Tongue (tissue), 2 donors: Measurements from ENCODE around the gene TRMT1. TPM values are rescaled to one million over a fixed set of nuclear protein-coding genes. Genes with fewer than 3 reads are reported as not detected.

ENCODE experiments used
- DNase-seq: peaks from one replicate; pipeline ENCODE4 v3.0.0-alpha.2; 2015
- total RNA-seq: library from RNA; depleted of rRNA; stranded (reverse); fragments of >200 nt; gene quantifications from one replicate; pipeline ENCODE4 v1.2.3, GENCODE V29; 2014

Gene TRMT1
- total RNA-seq, 1 donor from 2014 or later = 20.9 TPM

DNA sequence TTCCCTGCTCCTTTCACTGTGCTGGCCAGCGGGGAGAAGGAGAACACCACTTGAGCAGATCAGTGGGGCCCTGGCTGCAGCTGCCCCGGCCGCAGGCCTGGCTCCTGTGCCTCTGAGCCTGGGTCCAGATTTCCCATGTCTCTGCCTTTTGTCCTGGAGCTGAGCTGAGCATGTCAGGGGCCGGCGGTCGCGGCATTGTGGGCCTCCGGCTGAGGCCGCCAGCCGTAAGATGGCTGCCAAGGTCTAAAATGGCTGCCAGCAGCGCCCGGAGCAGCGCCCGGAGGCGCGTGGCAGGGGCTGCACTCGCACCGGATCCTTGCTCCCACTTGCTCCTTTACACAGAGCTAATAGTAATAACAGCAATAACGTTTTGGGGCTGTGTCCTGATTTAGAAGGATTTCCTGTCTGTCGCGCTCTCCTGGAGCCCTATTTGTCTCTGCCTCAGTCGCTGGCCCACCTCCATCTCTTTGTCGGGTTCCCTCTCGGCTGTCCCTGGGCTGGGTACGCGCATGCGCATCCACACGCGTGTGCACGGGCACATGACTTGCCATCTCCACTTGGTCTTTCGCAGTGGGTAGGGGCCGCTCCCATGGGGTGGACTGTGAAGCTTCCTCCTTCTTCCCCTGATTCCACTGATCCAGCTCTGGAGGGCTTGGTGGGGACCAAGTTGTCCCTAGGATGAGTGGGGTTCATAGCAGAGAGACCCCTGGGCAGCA is 46.0 kb downstream of the TRMT1 start:
- no peak for DNase-seq

DNA sequence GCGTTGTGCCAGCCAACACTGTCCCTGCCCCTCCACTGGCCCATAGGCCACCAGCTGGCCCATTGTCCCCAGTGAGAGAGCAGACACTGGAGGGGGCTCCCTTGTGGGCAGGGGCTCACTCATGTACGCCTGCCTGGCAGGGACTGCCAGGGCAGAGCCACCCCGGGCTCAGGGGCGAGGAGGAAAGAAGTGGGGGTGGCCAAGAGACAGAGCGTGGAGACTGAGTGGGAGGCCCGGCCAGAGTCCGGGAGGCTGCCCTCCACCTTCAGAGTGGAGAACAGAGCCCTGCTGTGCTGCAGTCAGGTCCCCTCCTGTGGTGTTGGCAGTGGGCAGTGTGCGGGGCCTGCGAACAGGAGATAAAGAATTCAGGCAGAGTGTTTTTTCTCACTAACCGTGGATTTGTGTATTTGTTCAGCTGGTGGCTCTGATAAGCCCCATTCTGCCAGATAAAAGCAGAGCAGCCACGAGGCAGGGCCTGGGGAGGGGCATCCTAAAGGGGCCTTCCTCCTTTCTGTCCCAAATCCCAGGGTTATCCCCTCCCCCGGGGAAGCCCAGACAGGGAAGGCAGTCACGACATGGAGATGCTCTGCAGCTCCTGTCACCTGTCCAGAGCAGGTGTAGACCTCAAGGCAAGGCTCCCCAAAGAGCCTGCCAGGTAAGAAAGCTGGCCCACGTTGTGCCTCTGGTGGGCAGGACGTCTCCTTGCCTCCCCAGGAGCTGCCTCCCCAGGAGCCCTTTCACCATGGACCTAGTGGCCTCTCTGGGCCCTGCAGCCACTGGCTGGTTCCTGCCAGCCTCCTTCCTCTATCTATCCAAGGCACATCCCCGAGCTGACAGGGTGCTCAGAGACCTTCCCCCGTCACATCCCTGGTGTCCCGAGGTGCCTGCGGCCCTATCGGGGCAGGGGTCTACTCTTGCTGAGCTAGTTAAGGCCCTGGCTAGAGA is 46.9 kb downstream of the TRMT1 start:
- no peak for DNase-seq

DNA sequence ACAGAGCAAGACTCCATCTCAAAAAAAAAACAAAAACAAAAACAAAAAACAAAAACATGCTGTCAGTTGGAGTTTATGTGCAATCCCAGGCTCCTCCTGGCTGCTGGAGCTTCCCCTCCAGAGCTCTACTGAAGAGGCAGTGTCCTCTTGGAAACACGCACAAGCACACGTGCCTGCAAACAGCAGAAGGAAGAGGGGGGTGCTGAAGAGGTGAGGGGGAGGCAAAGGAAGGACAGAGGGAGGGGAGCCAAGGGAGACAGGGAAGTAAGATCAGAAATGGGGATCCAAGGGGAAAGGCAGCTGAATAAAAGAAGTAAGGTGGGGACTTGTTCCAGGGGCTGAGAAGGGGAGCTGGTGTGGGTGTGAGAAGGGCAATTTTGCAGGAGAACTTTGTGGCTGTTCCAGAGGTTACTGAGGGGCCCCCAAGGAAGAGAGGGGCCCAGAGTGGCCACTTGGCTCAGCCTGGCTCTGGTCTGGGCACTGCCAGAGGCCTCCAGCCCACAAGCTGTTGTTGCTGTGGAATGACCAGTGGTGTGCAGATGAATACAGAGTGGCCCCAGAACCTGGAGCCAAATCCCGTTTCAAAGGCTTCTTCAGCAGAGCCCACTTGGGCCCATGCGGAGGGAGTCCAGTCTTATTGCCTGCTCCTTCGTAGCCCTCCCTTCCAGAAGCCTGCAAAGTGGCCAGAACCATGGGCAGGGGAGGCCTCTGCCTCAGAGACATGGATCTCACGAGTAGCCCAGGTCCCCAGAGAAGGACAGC is 48.3 kb downstream of the TRMT1 start:
- peak; percentile 68 for DNase-seq

DNA sequence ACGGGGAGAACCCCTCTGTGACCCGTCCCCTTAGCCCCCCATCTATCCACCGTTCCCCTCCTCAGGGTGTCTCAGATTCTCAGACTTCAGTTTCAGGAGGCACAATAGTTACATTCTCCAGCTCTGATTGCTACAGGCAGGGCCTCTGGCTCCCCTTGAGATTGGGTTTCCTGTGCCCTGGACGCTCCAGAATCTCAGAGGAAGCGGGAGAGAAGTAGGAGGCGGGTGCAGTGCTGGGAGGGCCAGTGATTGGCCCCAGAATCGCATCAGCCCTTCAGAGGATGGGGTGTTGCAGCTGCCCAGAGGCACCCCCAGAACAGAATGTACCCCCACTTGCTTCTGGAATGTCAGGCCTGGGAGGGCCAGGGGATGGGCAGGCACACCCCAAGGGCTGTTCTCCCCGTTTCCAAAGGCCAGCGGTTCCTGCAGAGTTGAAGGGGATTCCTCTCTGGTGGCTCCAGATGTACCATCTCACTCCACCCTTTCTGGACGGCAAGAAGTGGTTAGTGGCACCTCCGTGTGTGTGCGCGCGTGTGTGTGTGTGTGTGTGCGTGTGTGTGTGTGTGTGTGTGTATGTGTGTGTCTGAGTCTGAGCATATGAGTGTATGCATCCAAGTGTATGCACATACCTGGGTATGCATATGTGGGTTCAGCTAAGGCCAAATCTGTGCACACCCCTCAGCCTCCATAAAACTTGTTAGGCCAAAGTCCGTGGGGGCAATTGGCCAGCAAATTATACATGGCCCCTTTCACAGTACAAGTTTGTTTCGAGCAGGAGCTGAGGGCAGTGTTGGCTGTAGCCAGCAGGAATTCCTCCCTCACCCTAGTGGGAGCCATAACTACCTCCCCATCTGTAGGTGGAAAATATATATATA is 49.4 kb downstream of the TRMT1 start:
- DNase-seq = no peak

DNA sequence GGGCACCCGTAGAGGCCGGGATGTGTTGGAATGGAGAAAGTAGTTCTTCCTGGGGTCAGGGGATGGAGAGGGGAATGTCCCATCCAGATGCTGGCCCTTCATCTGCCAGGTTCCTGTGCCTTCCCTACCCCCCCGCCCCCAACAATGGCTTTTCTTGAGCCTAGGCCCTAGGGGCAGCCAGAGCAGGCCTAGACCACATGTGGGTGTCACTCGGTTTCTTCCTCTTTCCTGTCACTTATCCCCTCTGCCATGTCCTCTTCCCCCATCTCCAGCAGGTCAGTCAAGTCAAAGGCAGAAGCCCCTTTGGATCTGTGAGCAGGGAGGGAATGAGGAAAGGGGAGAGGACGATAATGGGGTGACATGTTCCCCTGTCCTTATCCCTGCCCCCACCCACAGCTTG is 50.3 kb downstream of the TRMT1 start:
- DNase-seq = no peak

DNA sequence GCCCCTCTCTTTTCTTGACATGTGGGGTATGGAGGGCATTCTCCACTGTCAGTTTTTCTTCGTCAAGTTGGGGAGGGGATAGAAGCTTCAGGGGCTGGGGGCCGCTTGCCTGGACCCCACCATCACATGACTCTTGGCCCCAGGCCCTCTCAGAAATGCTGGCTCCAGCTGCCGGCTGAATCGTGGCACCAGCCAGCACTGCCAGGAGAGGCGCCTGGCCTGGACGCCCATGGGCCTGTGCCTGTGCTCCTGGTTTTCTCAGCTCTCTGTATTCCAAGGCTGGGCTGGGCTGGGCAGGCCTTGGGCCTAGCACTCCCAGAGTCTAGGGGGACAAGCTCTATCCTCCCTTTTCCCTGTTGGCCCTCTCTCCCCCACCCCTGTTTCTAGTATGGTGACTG is 52.4 kb downstream of the TRMT1 start:
- DNase-seq = no peak

DNA sequence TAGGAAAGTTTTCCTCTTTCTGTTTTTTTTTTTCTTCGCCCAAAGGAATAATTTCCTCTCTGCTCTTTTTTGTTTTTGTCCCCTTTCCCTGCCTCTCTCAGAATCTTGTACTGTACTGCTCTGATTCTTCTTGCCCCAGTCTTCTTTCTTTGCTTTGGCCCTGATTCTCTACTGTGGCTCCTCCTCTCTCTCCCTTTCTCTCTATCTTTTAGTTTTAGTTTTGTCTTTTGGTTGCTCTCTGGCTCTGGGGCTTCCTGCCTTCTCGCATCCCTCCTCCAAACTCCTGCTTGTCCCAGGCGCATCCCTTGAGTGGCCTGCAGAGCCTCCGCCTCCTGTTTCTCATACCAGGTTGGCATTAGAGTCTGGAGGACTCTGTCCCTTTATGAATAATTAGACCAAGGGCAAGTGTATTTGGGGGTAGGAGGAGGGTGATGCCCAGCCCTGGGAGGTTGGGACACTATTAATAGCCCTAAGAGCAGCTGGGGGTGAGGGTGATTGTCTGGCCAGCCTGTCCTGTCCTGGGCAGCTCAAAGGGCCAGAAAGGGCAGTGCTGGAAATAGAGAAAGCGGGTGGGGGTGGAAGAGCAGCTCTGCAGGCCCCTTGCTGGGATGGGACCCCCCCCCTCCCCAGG is 53.0 kb downstream of the TRMT1 start:
- DNase-seq = peak; percentile 54

DNA sequence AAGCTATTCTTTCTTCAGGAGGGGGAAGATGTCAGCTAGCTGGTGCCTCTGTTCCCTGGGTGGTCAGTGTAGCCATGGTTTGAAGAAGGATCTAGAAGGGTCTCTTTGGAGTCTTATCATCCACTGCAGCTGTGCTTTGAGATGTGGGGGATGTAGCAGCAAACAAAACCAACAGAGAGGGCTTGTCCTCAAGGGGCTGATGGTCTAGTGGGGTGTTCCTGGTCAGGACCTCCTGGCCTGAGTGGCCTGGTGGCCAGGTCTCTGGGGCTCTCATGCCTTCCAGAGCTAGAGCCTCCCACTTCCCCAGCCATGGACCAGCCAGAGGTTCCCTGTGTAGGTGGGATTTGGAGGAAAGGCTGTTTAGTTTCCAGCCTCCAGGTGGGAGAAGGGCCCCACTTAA is 54.2 kb downstream of the TRMT1 start:
- DNase-seq = no peak

DNA sequence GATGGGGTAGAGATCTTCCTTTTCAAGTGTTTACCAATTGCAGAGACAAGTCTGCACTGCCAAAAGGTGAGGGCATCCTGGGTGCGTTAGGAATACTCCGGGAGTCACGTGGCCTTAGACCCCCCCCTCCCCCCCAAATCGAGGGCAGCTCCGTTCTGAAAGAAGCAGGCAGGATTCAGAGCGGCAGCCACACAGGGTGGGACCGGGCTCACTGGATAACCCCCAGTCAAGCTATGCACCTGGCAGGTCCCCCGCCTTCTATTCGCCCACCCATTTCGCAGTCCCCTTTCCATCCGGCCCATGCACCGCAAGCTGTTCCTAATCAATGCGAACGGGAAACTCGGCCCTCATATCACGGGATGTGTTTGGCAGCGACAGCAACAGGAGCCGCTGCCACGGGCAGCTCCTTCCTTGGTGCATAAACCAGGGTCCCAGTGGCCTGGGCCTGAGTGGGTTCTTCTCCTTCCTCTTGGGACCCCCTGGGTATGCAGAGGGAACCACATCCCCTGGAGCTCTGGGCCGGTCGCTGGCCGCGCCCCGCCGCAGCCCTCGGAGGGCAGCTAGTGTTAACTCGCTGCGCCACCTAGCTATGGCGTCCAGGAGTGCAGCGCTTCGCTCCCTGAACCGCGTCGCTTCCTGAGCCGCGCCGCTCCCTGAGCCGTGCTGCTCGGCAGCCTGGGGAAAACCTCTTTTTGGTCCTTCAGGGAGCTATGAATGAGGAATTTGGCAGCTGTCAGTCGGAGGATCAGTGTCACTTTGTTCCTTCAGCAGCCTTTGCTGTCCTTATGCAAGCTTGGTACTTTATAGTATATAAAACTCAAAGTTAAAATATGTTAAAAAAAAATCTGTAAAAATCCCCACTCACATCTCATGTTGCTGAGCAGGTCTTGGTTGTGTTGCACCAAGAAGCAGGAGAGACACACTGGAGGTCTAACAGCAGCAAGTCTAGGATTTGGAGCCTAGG is 55.3 kb downstream of the TRMT1 start:
- DNase-seq = peak; percentile 93

DNA sequence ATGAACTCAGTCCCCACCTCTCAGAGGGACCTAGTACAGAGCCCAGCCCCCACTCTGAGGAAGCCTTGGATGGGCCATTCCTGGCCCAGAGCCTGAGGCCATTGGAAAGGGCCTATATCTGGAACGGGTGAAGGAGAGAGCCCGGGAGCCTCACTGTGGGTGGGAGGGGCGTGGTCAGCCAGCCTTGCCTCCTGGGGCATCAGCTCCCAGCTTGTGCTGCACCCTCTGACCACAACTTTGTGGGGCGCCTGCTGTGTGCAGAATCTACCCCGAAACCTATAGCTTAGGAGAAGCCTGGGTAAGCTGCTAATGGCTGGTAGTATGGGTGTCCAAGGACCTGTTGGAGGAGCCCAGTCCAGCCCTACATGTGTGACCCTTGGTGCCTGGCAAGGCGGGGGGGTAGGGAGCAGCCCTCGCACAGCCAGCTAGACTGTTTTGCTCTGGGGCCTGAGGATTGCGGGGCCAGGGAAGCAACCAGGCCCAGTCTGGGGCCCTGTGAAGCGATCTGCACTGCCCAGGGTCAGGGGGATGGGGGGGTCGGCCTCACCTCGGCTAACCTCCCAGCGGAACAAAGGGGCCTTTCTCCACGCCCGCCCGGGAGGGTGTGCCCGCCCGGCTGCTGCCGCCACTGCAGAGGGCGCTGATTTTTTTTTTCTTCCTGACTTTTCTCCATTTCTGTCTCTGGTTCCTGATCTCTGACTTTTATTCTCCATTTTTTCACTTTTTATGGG is 56.1 kb downstream of the TRMT1 start:
- peak; percentile 68 for DNase-seq

DNA sequence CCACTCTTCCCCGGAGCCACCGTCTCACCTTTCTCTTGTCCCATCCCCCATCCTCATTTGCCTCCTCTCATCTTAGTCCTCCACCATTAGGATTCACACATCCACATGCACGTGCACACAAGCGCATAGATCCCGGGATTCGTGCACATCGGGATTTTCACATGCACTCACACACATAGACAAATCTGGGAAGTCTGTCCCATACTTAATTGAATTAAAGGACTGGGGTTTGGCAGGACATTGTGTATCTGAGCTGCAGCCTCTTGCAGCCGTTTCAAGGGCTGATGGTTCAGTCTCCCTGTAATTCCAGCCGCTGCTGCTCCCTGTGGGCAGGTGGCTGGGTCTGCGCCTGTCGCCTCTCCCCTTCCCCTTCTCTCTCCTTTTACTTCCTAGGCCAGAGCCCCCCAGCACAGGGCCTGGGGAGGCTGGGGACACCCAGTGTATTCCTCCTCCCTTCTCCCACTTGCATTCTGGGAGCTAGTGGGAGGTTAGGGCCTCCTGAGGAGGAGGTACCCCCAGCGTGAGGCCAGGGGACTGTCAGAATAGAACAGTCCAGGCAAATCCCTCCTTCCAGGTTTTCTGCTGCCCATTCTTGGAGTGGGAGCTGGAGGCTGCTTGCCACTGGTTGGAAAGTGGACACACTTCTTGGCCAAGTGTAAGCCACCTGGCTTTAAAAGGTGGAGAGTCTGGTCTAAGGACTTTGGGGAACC is 57.4 kb downstream of the TRMT1 start:
- peak; percentile 72 for DNase-seq

DNA sequence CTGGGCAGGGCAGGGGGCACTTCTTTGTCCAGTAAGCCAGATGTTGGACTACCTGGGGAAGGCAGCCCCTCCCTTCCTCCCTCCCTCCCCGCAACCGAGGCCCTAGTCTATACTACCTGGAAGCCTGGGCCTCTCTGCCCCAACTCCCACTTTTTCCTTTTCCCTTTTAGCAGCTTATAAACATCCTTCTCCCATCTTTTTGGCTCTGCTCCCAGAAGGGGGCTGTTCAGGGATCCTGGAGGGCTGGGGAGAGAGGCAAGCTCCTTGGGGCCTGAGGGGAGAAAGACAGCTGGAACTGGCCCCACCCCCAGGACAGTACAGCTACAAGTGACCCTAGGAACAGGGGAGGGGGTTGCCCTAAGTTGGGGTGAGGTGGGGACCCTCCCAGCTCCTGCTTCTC is 58.8 kb downstream of the TRMT1 start:
- DNase-seq = peak; percentile 82

DNA sequence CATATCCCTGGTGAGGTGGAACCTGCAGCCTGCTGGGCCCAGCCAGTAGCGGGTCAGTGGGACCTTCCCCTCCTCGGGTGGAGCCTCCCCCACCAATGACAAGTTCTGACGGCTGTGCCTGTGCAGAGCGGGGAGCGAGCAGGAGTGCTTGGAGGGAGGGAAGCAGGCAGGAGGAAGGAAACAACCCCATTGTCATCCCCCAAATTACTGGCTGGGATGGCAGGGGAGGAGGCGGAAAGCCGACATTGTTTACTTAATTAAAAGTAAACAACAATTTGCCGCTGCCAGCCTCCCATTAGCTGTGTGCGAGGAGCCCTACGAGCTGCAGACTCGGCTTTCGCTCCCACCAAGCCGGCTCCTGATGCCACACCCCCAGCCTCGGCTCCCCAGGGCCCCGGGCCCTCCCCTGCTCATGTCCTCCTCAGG is 59.4 kb downstream of the TRMT1 start:
- DNase-seq = no peak

DNA sequence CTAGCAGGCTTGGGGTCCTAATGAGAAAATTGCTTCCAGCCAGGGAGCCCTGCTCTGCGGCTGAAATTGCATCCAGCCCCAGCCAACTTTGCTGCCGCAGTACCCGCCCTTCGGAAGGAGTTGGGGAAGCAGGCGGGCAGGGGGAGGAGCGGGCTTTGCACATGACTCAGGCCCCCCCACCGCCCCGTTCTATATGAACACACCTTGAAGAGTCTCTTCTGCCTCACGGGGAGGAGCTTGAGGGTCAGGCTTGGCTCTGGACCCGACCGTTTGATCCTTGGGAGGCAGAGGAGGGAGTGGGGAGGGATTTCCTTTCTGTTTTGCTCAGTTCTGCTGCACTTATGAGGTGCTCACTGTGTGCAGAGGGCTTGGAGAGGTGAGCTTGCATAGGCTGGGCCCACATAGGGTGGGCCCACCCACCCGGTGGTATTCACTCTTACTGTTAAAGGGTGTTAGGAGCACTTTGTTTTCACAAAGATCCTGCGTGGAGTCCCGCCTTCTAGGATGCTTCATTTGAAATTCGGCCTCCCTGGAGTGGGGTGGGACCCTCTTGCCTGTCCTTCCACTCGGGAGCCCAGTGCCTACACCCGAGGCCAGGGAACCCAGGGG is 60.4 kb downstream of the TRMT1 start:
- peak; percentile 88 for DNase-seq

DNA sequence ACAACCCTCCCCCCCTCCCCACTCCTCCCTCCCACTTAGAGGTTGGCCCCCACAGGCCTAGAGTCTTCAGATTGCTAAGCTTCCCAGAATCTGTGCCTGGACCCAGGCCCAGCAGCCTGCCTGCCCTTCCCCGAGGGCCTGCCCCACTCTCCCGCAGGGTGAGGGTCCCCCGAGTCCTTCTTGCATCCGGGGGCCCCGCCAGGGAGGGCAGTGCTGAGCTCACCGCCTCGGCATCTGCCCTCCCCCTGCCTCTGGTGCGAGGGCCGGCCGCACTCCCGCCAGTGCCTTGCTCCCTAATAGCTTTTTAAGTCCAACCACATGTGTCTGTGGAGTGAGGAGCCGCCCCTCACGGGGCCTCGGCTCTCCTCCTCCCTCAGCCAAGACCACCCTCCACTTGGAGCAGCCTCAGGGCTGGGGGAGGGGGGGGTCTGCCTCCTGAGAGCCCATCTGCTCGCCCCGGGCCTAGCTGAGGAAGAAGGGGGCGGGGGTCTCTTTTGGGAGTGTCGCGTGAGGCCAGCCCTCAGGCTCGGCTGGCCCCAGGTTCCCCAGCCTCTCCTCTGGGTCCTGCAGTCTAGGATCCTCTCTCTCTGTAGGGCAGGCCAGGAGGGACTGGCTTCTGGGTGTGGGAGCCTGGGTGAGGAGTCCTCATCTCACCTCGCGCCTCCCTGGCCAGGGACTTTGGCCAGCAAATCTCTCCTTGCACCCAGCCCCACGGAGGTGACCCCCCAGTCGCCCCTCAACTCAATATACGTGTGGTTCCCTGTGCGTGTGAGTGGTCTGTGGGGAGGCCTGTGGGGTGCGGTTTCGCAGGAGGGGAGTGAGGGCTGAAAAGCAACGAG is 61.1 kb downstream of the TRMT1 start:
- DNase-seq = peak; percentile 91
